ENCODE results near the gene MEIOB. TPM values are rescaled to one million over a fixed set of nuclear protein-coding genes. Genes with fewer than 3 reads are reported as not detected.
"Not testable (repeated sequence)": the region's sequence is repeated elsewhere in the genome, so short reads cannot be mapped to it uniquely, and the experiment has no call there.

Gene MEIOB, protein sequence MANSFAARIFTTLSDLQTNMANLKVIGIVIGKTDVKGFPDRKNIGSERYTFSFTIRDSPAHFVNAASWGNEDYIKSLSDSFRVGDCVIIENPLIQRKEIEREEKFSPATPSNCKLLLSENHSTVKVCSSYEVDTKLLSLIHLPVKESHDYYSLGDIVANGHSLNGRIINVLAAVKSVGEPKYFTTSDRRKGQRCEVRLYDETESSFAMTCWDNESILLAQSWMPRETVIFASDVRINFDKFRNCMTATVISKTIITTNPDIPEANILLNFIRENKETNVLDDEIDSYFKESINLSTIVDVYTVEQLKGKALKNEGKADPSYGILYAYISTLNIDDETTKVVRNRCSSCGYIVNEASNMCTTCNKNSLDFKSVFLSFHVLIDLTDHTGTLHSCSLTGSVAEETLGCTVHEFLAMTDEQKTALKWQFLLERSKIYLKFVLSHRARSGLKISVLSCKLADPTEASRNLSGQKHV
- total RNA-seq (2014; rRNA removed; shearing (Covaris generic)) = 1.0 and 1.8 TPM in 2 replicates

DNA sequence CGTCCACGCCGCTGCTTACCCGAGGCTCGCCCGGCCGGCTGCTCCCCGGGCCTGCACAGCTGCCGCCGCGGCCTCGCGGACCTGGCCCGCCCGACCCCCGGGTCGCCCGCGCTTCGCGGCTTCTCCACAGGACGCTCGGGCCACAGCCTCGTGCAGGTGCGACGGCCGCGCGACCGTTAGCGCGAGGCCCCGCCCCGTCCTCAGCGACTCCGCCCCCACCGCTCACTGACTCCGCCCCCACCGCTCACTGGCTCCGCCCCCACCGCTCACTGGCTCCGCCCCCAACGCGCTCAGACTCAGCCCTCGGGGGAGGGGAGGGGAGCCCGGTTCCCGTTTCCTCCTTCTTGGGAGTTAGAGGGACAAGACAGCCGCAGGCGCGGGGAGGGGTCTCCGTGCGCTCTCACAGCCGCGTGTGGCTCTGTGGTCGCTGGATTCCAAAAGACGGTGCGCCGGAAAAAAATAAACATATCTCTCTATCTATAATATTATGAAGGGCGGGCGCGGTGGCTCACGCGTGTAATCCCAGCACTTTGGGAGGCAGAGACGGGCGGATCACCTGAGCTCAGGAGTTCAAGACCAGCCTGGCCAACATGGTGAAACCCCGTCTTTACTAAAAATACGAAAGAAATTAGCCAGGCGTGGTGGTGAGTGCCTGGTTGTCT lies at the start of gene MEIOB:
MEIOB (minus strand) TSS at position 191 of the 662 bp plus-strand sequence. CDS start 3,989 bp downstream, outside the sequence.
- no peak for DNase-seq (ENCODE audit: low read depth)

DNA sequence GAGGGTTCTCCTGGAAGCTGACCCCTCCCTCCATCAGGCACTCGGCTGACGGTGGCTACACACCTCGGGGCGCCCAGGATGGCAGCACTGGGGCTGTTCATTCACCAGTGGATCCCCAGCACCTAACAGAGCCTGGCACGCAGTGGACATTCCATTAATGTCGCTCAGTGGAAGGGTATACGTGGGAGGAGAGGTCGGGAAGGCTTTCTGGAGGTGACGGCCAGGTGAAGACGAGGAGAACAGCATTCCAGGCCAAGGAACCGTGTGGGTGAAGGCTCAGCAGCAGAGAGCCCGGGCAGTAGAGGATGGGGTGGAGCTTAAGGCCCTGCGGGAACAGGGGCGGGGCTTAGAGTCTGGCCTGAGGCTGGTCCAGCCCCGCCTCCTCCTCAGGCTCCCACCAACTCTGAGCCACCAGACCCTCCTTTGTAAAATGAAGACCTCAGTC lies 48.8 kb upstream of the MEIOB start:
- DNase-seq (ENCODE audit: low read depth) = no peak

DNA sequence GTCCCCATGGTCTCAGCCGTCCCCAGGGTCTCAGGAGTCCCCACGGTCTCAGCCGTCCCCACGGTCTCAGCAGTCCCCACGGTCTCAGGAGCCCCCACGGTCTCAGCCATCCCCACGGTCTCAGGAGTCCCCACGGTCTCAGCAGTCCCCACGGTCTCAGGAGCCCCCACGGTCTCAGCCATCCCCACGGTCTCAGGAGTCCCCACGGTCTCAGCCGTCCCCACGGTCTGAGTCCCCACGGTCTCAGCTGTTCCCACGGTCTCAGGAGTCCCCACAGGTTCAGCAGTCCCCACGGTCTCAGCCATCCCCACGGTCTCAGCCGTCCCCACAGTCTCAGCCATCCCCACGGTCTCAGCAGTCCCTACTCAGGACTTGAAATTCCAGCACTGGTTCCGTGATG lies 48.2 kb upstream of the MEIOB start:
- not testable (repeated sequence) for DNase-seq (ENCODE audit: low read depth)

DNA sequence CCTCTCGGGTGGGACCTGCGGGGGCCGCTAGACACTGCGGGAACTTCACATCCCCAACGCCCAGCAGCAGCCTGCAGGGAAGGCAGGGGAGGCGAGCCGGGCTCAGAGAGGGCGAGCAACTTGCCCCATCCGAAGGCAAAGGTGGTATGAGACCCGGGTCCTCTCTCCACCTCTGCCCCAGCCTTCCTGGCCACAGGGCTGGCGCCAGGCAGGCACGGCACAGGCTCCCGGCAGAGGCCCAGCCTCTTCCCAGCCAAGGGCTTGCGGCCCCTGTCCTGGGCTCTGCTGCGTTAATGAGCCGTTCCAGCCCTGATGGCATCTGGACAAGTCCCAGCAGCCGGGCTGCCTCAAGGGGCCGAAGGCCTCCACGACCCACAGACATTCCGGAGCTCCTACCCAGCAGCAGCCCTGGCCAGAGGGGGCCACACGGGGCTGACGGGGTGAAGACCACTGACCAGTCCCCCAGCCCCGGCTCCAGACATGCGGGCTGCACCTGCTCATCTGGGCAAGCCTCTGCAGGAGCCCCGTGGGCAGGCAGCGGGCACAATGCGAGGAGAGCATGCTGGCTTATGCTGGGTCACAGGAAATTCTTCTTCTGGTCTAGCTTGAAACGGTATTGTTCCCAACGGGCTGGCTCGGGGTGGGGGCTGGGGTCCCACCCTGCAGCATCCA lies 47.5 kb upstream of the MEIOB start:
- DNase-seq (ENCODE audit: low read depth) = no peak

DNA sequence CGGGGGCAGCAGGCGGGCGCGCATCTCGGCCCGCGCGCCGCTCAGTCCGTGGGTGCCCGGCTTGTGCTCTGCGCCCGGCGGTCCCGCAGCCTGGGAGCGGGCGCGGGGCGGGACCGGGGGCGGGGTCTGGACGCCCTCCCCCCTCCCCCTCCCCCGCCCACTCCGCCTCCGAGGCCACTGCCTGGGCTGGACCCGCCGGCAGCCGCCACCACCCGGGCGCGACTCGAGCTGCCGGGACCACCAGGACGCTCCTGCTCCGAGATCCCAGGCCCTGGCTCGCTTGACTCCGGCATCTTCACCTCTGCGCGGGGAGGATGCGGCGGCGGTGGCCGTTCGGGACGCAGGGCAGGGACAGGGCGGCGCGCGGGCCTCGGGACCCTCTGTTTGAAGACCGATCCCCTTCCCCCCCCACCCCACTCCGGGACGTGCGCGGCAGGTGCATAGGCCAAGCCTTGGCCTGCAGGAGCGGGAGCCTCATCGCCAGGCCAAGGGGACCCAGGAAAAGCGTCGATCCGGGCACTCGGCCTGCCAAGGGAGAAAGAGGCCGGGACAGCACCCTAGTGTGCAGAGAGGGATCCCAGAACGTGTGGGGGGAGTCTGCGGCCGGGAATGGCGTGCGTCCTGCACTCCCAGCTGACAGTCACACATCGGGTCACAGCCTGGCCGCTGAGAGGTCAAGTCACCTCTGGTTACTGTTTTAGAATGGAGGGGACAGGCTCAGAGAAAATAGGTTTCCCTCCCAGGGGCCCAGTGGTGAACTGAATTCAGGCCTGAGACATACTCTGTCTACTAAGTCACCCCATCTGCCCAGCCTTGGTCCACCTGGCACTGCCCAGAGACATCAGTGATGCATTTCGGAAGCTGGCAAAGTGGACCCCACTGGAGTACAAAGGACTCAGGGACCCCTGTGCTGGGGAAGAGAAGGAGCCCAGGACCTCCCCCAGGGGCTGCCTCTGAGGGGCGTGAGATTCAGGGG lies 46.7 kb upstream of the MEIOB start, which contains the start of gene HS3ST6:
HS3ST6 (minus strand) TSS at position 65 of the 976 bp plus-strand sequence. CDS start 92 bp downstream, outside the sequence.
- DNase-seq (ENCODE audit: low read depth) = no peak

DNA sequence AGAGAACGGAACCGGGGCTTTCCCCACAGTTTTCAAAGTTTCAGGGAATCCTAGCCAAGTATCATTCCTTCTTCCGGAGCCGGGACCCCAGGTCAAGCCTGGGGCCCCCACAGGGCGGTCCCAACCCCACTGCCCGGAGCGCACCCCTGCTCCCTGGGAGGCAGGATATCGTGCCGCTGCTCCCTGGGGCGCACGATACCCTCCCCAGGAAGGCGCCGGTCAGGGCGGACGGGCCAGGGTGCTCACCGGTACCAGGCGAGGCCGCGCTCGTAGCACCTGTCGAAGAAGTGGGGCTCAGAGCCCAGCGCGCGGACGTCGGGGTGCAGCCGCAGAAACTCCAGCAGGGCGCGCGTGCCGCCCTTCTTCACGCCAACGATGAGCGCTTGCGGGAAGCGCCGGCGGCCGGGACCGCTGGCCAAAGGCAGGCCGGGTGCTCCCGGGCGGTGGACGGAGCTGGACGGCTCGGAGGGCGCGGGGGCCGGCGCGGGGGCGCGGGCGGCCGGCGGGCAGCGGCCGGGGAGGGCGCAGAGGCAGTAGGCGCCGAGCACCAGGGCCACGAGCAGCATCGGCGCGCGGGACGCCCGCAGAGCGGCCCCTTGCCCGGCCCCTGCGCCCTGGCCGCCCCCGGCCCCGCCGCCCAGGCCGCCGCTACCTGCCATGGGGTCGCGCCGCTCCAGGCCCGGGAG lies 45.8 kb upstream of the MEIOB start:
- no peak for DNase-seq (ENCODE audit: low read depth)

DNA sequence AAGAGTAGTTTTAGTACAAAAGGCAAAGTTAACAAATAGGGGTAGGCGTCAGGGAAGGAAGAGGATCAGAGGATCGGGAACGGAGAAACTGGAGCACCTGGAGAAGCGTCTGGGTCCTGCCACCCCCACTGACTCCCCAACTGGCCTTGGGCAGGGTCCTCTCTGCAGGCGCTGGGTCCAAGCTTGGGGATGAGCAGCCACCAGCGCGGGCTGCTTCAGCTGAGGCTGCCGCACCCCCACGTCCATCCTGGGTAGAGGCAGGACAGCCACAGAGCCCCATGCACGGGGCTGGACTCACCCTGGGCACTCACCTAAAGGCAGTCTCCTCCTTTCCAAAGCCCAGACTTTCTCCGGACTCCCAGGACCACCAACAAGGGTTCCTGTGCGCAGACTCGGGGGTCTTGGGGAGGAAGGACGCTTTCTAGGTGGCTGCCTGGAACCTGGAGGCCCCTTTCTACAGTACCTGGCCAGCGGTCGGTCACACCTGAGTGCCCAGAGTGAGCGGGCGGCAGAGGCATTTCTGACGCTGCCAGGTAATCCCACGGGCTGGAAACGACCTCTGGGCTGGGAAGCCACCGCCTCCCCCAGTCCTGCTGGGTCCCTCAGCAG lies 45.2 kb upstream of the MEIOB start:
- no peak for DNase-seq (ENCODE audit: low read depth)

DNA sequence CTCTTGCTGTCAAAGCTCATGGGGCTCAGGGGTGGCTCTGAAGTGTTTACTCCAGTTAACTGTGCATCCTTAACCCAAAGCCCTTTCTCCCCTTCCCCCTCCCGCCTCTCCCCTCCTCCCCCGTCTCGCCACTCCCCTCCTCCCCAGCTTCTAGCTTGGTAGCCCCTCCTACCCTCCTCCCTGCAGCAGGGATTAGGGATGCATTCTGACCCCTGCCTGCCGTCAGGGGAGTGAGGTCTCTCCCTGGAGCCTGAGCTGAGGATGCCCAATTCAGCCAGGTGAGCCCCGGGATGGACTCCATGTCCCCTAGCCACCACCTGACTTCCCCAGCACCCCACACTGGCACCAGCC lies 44.7 kb upstream of the MEIOB start:
- DNase-seq (ENCODE audit: low read depth) = no peak

DNA sequence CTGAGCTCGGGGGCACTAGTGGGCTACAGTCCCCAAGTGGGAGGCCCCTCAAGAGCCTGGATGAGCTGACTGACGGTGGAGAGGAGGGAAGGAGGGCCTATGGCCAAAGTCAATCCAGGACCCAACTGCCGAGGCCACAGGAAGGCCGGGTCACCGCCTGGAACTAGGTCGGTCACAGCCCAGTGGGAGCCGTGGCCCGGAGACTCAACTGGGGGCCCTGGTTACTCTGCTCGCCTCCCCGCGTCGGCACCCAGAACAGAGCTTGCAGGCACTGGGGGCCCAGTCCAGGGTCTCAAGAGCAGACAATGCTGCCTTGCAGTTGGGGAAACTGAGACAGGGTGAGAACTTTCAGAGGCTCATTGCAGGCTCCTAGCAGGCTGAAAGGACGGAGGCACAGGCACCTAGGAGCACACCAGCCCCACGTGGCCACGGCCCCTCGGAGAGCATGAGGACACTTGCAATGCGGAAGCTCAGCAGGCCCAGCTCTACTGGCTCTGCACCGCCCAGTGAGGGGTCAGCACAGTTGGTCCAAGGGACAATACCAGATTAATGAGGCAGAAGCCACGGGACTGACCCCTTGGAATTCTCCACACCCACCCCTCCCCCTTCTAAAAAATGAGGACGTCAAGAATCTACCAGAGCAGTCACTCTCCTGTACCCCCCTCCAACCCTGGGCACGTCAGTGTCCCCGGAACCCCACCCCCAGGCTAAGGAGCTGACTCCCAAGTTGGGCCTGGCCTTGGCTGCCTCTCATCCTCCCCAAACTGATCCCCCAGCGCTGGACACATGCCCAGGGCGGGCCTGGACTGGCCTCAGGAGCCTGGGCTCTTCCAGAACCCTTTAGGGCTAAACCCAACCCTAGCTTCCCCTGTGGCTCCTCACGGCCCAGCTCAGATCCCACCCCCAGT lies 44.0 kb upstream of the MEIOB start:
- no peak for DNase-seq (ENCODE audit: low read depth)

DNA sequence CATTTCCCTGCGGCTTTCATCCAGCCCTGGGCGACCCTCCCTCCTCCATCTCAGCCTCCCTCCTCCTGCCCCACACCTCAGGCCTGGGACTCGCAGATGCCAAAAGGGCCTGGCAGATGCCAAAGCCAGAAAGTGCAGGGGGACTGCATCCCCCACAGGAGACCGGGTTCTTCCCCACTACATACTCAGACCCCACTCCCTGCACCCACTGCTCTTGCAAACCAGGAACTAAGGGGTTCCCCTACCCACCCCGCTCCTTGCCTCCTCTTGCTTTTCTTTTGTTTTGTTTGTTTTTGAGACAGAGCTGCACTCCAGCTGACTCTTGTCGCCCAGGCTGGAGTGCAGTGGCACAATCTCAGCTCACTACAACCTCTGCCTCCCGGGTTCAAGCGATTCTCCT lies 43.0 kb upstream of the MEIOB start:
- no peak for DNase-seq (ENCODE audit: low read depth)

DNA sequence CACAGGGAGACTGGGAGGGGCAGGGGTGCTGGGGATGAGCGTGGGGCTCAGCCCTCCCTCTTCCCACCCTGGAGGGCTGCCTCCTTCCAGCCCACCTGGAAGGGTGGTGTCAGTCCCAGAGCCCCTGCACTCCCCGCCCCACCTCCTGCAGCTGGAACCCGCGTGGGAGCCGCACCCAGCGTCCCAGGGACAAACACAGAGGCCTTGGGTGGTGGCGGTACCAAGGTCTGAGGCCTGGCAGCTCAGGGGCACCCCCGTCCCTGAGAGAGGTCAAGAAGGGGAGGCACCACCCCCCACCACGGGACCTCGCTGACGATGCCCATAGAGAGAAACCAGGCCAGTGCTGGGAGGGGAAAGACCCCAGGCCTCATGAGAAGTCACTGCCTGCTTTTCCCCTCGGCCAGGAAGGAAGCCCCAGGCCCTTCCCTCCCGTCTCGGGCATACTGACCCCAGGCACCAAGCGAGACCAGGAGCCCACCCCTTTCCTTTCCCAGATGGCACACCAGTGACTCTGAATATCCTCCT lies 42.2 kb upstream of the MEIOB start:
- DNase-seq (ENCODE audit: low read depth) = no peak

DNA sequence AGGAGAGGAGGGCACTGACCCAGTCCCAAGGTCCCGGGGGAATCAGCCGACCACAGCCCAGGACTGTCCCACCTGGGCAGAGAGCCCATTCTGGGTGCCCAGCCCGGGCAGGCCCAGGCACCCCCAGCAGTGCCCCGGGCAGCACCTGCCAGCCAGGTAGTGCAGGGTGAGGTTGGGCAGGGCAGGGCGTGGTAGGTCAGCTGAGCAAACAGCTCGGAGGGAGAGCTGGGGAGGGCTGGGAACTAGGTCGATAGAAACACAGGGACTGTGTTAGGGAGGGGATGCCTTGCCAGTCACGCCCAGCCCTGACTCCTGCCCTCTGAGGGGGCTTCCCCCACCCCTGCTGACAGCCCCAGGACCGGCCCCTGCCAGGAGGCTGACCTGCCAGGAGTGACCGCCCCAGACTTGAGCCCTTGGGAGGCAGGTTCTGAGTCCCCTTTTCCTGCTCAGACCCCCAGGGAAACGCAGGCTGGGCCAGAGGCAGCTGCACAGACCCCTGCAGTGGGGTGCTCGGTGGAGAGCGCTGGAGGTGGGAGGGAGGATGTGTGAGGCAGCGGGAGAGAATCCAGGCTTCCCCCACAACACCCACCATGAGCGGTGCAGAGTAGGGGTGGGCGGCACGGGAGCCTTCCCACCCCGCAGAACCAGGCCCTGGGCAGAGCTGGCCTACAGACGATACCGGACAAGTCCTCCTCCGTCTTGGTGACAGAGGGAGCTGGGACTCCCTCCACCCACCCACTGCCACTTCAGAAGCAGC lies 41.5 kb upstream of the MEIOB start:
- no peak for DNase-seq (ENCODE audit: low read depth)

DNA sequence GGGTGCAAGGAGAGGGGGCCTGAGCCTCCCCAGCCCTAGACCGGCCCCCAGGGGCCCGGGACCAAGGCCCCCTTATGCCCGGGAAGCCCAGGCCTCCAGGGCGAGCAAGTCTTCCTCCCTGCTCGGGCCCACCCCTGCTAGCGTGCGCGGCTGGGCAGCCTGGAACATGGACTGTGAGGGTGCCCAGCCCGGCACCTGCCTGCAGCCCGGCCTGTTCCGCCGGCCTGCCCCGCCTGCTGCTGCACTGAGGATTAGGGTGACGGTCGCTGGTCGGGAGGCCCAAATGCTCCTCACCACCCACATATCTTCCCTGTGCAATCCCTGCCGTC lies 40.2 kb upstream of the MEIOB start:
- DNase-seq (ENCODE audit: low read depth) = no peak

DNA sequence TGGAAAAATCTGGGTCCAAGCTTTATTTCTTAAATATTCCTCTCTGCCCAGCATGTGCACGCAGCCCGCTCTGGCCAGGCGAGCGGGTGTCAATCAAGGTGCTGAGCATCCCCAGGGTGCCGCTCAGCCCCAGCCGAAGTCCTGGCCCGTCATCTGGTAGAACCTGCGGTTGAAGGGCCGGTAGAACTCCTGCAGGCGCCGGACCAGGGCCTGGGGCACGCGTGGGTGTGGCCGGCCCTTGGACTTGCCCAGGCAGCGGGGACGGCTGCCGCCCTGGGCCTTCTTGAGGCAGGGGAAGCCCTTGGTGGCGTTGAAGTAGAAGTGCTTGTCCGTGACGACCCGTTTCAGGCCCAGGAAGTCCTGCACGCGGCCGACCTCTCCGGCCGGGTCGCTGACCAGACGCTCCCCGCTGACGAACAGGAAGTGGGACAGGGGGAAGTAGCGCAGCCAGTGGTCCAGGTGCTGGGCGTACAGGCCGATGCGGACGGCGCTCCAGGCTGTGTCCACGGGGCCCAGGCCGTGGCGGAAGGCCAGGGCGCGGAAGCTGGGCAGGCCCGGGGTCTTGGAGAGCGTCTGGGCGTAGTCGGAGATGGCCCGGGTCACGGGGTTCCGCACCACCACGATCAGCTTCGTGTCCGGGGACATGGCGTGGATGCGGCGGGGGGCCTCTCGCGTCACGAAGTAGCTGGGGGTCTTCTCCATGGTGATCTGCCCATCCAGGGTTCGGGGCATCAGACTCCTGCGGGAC lies 39.7 kb upstream of the MEIOB start:
- DNase-seq (ENCODE audit: low read depth) = no peak

DNA sequence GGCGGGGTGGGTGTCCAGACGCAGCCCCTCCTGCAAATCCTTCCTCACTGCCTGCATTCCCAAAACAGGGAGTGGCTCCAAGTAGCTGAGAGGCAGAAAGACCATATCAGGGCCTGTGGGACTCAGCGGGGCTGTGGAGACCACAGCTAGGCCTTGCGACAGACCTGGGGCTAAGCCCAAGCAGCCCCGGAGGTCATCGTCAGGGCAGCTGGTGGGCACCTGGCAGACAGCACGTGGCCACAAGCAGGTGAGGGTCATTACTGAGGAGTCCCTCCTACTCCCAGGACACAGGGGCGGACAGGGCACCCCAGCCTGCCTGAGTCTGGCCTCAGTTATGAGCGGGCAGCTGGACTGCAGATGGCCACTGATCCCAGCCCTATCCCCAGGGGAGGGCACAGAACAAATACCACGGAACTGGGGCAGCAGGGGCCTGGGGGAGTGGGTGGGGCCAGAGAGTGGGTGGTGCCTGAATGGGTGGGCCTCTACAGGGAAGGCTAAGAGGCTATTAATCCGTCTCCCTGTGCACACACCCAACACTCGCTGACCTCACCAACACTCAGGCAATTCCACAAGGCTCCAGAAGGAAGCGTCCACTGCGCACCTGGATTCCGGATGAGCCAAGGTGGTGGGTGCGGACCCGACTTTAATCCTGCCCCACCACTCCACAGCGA lies 37.7 kb upstream of the MEIOB start:
- DNase-seq (ENCODE audit: low read depth) = no peak

DNA sequence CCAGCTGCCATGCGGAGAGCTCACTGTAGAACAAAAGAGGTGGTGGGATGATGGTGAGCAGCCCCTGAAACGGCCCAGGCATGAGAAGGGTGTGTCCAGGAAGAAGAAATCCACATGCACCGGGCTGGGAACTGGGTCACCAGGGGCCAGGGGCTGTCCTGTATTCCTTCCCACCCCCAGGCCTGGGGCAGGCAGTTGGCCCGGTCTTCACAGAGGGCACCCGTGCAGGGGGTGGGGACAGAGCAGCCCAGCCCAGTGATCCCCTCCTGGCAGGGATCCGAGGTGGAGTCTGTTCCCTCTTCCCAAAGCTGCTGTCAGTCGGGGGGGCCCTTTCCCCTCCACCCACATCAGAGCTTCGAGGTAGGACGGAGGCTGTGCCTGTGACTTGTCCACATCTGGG lies 37.0 kb upstream of the MEIOB start:
- DNase-seq (ENCODE audit: low read depth) = no peak

DNA sequence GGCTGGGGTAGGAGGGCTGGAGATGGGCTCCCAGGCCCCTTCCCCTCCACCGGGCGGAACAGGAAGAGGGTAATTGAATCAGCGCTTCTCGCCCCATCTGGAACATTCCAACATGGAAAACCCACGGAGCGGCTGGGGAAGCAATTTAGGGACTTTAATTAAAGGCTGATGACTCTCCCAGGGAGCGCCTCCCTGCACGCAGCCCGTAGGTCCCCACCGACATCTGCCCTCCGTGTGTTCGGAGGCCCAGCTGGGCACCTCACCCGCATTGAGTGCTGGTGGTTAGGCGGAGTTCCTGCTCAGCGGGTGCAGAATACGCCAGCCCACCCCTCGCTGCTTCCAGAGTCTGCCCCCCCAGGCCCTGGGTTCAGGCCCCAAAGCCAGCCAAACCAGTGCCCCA lies 36.2 kb upstream of the MEIOB start:
- no peak for DNase-seq (ENCODE audit: low read depth)

All from M059J (cell line).